HG03159 (cell line): ENCODE measurements around the gene ZNF595.
"Not testable (repeated sequence)": the region's sequence is repeated elsewhere in the genome, so short reads cannot be mapped to it uniquely, and the experiment has no call there.

Experiments used
- ATAC-seq: cut with Tn5 transposase; IDR thresholded peaks from one replicate; pipeline ENCODE4 v1.9.1; 2021; ENCODE audit warnings: mild to moderate bottlenecking, moderate library complexity; ENCODE audit not compliant: unreplicated experiment

The ZNF595 gene

DNA sequence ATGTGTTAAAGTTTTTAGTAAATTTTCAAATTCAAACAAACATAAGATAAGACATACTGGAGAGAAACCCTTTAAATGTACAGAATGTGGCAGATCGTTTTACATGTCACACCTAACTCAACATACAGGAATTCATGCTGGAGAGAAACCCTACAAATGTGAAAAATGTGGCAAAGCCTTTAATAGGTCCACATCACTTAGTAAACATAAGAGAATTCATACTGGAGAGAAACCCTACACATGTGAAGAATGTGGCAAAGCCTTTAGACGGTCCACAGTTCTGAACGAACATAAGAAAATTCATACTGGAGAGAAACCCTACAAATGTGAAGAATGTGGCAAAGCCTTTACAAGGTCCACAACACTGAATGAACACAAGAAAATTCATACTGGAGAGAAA is 32.8 kb downstream of the ZNF595 start:
- no peak for ATAC-seq

DNA sequence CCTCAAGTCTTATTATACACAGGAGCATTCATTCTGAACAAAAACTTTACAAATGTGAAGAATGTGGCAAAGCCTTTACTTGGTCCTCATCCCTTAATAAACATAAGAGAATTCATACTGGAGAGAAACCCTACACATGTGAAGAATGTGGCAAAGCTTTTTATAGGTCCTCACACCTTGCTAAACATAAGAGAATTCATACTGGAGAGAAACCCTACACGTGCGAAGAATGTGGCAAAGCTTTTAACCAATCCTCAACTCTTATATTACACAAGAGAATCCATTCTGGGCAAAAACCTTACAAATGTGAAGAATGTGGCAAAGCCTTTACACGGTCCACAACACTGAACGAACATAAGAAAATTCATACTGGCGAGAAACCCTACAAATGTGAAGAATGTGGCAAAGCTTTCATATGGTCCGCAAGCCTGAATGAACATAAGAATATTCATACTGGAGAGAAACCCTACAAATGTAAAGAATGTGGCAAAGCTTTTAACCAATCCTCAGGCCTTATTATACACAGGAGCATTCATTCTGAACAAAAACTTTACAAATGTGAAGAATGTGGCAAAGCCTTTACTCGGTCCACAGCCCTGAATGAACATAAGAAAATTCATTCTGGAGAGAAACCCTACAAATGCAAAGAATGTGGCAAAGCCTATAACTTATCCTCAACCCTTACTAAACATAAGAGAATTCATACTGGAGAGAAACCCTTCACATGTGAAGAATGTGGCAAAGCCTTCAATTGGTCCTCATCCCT is 33.6 kb downstream of the ZNF595 start:
- not testable (repeated sequence) for ATAC-seq

DNA sequence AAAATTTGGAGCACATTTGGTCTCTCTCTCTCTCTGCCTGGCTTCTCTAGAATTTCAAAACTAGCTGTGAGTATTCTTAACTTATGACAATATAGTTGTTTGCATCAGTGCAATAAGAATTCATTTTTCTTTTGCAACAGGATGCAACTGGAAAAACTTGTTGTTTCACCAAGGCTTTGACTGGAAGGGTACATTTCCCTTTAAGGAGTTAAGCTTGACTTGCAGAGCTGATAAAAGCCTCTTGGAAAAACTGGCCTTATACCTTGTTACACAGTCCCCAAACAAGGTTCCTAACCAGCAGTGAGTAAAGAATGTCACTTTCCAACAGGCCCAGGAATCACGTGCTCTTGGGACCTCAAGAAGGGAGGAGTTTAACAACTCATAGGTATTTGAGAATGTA is 45.3 kb downstream of the ZNF595 start:
- no peak for ATAC-seq

DNA sequence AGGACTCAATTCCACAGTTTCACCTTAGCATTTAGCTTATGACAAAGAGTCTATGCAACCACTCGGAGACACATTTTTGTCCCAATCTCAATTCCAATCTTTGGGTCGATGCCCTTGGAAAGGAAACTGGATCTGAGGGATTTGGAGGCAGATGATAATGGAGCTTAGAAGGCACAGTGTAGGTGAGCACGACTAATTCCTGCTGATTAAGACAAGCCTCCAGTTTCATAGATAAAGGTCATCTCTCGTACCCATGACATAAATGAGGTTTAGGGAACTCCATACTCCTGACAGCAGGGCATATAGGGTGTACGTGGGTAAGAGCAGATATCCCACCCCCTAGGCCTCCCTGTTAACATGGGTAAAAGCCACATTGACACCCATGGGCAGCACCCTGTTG is 46.7 kb downstream of the ZNF595 start:
- no peak for ATAC-seq

DNA sequence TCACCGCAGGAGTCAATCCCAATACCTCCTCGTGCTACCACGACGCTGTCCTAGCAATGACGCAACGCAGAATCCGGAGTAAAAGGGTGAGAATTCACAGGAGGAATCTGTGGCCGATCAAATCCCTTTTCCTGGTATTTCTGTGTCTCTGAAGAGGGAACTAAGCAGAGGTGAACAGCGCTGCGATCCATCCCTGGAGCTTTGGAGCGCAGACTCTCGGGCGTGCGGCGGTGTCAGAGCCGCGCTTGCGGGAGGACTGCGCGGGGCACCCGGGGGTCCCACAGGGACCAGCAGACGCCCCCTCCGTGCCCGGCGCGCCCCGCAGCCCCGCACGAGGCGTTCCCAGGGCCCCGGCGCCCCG is 53.9 kb downstream of the ZNF595 start:
- ATAC-seq: no peak

DNA sequence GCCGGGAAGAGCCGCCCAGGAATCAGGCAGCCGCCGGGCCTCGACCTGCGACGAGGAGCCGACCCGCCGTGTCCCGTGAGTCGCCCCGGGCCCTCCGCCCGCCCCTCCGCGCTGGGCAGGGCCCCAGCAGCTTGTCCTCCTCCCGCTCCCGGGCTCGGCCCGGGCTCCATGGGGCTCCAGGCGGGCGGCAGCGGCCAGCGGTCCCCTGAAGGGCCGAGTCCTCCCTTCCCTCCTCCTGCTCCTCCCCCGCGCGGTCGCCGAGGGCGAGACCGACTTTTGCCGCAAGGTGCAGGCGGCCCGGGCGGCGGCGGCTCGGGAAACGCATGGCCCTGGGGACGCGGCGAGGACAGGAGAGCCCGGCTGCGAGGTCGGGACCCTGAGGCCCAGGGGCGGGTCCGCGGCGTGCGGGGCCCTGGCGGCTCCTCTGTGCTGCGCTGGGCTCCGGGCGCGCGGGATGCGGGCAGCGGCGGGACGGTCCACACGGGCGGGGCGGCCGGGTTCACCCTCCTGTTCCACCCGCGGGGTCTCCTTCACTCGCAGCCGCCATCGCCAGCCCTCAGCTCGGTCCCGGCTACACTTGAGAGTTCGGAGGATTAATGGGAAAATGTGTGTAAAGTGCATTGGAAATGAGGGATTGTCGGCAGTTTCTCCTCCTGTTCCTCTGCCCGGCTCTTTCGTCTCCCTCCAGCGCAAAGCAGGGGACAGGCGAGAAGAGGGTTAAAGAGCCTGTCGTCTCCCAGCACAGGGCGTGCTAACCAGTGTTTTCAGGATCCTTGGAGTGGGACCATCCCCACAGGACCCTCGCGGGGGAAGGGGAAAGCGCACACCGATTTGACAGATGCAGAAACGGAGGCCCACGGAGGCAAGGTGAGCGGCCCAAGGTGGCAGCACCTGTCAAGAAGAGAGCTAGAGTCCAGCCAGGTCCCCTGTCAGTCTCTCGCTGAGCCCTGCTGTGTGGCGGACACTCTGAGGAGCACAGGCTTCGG is 54.6 kb downstream of the ZNF595 start:
- ATAC-seq: no peak

DNA sequence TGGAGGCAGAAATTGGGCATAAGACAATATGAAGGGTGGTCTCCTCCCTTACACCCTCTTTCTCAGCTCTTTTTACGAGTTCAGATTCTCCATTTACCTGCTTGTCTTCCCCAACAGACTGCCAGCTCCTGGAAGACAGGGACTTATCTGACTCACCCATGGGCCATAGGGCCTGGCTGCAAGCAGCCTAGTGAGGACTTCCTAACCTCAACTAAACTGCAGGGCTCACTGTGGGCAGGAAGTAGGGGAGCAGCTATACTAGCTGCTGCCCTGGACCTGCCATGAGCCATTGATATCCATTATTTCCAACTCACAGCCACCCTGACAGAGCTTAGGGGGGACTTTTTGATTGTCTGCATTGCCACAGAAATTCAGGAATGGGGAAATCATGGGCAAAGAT is 59.6 kb downstream of the ZNF595 start:
- ATAC-seq: no peak

DNA sequence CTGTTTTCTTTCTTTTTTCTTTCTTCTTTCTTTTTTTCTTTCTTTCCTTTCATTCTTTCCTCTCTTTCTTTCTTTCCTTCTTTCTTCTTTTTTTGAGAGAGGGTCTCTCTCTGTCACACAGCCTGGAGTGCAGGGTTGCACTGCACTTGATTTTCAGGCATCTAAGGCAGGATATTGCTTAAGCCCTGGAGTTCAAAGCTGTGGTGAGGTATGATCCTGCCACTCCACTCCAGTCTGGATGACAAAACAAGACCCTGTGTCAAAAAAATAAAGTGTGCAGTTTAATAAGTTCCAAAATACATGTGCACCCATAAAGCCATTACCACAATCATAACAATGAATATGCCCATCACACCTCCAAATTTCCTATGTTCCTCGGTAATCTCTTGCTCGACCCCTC is 60.6 kb downstream of the ZNF595 start:
- ATAC-seq: no peak

DNA sequence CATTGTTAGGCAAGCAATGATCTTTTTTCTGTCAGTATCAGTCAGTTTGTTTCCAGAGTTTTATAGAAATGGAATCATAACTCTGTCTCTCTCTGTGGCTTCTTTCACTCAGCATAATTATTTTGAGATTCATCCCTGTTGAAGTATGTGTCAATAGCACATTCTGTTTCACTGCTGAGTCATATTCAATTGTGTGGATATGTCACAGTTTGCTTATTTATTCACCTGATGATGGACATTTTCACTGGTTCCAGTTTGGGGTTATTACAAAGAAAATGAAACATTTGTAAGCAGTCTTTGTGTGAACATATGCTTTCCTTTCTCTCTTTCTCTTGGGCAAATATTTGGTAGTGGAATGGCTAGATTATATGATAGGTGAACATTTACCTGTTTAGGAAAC is 61.0 kb downstream of the ZNF595 start:
- ATAC-seq: no peak

DNA sequence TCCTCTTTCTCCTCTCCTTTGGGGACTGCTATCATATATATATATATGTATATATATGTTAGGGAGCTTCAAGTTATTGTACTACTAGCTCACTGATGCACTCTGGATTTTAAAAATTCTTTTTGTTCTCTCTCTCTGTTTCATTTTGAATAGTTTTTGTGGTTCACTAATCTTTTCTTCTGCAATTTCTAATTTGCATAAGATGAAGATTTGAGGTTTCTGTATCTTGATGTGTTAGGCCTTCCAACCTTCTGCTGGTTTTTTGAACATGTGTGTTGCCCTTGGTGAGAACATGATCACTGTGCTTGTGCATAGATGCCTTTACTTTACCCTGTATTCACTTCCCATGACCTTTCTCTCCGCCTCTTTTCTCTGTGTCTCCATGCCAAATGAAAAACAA is 63.4 kb downstream of the ZNF595 start:
- ATAC-seq: no peak

DNA sequence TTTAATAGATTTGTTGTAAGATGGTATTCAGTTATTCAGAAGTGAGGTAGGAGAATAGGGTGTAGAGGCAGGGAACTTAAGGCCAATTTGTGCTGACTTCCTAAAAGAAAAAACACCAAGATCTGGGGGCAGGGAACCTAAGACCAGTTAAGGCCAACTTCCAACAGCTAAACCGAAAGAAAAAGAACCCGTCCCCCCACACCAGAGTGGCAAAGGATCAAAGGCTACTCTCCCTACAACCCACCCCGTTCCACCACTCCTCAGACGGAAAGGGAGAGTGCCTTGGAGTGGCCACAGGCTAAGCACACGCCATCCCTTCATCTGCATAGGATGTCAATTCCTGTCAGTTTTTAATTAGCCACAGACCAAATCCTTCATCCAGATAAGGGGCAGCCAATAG is 67.5 kb downstream of the ZNF595 start:
- ATAC-seq: no peak

DNA sequence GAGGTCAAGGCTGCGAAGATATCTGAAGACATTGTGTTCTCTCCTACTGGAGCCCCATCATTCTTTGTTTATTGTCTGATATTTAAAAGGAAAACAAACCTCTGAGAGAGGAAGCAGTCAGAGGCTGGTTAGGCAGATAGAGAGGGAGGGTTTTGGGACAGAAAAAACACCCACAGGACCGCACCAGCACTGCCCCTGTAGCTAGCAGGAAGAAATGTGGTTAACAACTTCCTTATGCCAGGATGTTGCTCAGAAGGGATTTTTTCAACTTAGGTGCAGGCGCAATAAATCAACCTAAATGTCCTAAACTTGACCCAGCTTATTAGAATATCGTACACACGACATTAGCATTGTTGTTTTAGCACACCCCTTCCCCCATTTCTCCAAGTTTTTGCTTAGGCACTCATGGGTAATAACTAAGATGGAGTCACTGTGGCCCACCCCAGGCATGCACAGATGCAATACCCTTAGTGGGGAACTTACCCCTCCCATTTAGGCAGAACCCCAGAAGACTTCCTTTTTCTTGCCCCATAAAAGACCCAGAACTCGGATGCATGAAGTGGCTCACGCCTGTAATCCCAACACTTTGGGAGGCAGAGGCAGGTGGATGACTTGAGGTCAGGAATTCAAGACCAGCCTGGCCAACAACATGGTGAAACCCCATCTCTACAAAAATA is 68.4 kb downstream of the ZNF595 start:
- ATAC-seq: no peak

DNA sequence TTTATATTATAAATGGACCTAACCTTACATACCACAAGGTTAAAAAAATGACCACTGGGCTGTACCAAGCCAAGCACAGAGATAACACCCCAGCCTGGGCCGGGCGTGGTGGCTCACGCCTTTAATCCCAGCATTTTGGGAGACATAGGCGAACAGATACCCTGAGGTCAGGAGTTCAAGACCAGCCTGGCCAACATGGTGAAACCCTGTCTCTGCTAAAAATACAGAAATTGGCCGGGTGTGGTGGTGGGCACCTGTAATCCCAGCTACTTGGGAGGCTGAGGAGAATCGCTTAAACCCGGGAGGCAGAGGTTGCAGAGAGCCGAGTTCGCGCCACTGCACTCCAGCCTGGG is 70.8 kb downstream of the ZNF595 start:
- ATAC-seq: not testable (repeated sequence)

DNA sequence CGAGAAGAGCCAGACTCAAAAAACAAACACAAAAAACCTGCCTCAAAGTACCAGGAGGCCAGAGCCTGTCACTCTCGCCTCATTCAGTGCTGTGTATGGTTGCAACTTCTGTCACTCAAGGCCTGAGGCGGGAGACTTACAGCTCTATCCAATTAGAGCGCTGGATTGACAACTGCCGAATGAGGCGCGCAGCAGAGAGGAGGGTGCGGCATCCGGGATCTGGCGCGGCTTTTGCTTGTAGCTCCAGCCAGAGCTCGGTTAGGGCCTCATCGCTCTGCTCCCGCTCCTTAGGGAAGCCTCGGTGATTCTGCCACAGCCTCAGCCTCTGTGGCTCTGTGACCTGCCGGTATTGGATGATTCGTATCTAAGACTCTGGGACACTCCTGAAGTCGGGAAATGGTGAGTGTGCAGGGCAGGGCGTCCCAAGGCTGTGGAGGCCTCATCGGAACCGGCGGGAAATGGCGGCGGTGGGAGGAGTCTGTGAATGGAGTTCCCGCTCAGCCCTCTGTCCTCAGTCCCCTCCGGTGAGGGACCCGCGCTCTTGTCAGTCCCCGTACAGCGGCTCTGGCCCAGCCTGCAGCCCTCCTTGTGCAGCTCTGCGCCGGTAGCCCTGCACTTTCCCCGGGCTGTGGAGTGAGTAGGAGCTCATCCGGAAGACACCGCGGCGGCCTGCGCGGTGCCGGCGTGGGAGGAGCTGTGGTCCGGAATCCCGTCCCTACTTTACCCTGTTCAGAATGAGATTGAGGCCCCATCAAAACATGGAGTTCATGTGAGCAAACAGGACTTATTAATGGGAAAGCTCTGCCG is 71.4 kb downstream of the ZNF595 start, which contains the start of gene ZNF718:
Gene ZNF718 (plus strand): TSS at position 227 of the 807 bp plus-strand sequence. CDS start 170 bp downstream, at position 397.
- ATAC-seq: peak; percentile 99

DNA sequence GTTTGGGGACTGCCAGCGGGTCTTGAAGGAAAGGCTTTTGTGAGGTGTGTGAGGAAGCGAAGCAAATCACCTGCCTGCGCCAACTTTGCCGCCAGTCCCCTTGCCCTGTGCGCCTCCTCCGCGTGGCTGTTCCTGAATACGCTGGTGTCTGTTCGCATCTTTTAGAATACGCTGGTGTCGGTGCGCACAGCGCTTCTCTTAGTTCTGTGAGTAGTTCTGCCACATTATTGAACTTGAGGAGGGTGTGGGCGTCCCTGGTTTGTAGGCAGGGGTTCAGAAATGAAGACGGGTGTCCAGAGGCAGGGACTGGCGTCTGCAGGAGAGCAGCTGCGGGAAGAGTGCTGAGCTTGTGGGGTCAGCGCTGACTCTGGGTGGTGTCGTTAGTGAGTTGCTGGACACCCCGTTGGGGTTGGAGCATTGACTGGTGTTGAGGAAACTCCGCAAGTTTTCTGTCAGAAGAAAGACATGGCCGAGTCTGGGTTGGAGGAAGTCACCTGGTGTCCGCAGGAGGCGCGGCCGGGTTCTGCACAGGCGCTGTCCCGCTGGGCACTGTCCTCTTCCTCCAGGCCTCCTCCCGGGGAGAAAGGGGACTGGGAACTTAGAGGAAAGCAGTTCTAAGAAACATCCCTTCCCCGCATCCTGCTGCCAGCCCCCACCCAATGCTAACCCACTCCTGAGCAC is 72.1 kb downstream of the ZNF595 start:
- ATAC-seq: peak; percentile 16

DNA sequence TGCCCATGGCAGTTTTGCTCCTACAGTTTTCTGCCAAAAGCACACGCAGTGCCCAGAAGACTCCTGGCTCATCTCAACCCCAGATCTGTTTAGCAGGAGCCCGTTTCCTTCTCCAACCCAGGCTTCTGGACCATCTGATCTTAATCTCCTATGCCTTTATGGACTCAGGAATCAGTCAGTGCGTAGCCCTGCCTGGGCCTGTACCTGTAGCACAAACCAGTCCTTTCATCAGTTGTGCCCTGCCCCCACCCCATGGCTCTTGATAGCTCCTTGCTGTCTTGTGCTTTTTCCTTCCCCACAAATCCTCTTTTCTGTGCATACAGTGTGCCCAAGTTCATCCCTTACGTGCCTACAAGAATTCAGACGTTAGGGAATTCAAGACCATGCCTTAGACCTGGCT is 72.7 kb downstream of the ZNF595 start:
- ATAC-seq: no peak

DNA sequence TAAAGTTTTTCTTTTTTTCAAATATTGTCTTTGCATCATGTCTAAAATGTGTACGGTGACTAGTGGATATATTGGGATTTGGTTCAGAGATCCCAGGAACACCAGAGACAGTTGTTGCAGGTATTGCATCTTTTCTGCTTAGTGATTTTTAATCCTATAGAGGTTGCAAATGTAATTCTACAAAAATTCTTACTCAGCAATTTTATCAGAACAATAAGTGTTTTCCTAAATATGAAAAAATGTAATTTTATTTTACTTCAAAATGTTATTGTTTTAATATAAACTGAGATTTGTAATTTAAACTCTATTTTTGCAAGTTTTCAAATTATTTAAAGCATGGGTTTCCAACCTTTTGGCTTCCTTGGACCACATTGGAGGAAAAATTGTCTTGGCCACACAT is 79.4 kb downstream of the ZNF595 start:
- no peak for ATAC-seq
